Measurements from ENCODE around the gene CADM1. TPM values are rescaled to one million over a fixed set of nuclear protein-coding genes. Genes with fewer than 3 reads are reported as not detected.

CADM1 gene
- total and polyA plus RNA-seq, 4 donors = 13.0 to 40.6 (median 28.9) TPM

DNA sequence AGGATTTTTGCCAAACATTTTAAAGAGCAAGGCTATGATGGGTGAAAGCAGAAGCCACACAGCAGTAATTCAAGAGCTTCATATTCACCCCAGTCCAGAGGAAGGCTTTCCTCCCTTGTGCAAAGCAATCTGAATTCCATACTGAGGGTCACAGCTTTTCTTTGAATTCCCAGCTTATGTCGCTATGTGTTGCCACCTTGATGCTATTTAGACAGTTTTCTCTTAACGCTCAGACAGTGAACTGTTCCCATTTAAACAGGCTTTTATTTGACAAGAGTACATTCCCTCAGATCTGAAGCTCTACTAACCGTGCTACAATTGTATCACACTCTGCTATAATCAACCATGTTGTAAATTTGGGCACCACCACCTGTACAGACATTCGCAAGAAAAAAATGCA is 279.7 kb downstream of the CADM1 start:
- WGBS = 71% methylated on average over 4 of the region's 4 CpGs
- Histone ChIP-seq H3K27me3 (ENCODE audit: control insufficient read depth in 4 of 4, insufficient read depth in 4 of 4, low read length in 3 of 4) (no peaks in the 10 kb centered on the region), H3K36me3 (ENCODE audit: control insufficient read depth in 4 of 4, insufficient read depth in 3 of 4, low read depth in 1 of 4, low read length in 3 of 4) (peaks cover 0 to 20% (median 4%) of the 10 kb centered on the region in 4 donors), H3K9ac (ENCODE audit: low read depth in 1 of 2, low read length in 2 of 2) (no peak overlapping the region), H3K9me3 (ENCODE audit: control insufficient read depth in 4 of 4, low read length in 3 of 4) (no peaks in the 10 kb centered on the region), H3K4me1 (ENCODE audit: control insufficient read depth in 4 of 4, insufficient read depth in 4 of 4, low read length in 3 of 4) (no peaks in the 10 kb centered on the region), H3K27ac (ENCODE audit: low read depth in 1 of 2, low read length in 2 of 2) (no peak overlapping the region), H3K4me3 (ENCODE audit: low read depth in 1 of 3, low read length in 3 of 3) (no peak overlapping the region)
- TF ChIP-seq YY1 (IDR thresholded peaks at IDR 0.05) (no peak), FOXA1 (IDR thresholded peaks at IDR 0.05) (no peak), SP1 (IDR thresholded peaks at IDR 0.05) (no peak), RAD21 (IDR thresholded peaks at IDR 0.05) (no peak), RXRA (IDR thresholded peaks at IDR 0.05) (no peak), GABPA (IDR thresholded peaks at IDR 0.05 in 1 of 2, conservative IDR thresholded peaks at IDR 0.05 in 1 of 2) (no peak), TAF1 (conservative IDR thresholded peaks at IDR 0.05) (no peak), CTCF (IDR thresholded peaks at IDR 0.05; ENCODE audit: low read depth, low read length, missing input control) (no peak), ATF3 (IDR thresholded peaks at IDR 0.05) (no peak), EGR1 (IDR thresholded peaks at IDR 0.05; ENCODE audit: low read depth in 2 of 2) (no peak), JUND (IDR thresholded peaks at IDR 0.05) (no peak), HNF4G (IDR thresholded peaks at IDR 0.05) (no peak), ZBTB33 (IDR thresholded peaks at IDR 0.05) (no peak), HNF4A (conservative IDR thresholded peaks at IDR 0.05) (no peak), NR2F2 (IDR thresholded peaks at IDR 0.05) (no peak), FOXA2 (IDR thresholded peaks at IDR 0.05) (no peak)
- TF ChIP-seq, protein P1, sequence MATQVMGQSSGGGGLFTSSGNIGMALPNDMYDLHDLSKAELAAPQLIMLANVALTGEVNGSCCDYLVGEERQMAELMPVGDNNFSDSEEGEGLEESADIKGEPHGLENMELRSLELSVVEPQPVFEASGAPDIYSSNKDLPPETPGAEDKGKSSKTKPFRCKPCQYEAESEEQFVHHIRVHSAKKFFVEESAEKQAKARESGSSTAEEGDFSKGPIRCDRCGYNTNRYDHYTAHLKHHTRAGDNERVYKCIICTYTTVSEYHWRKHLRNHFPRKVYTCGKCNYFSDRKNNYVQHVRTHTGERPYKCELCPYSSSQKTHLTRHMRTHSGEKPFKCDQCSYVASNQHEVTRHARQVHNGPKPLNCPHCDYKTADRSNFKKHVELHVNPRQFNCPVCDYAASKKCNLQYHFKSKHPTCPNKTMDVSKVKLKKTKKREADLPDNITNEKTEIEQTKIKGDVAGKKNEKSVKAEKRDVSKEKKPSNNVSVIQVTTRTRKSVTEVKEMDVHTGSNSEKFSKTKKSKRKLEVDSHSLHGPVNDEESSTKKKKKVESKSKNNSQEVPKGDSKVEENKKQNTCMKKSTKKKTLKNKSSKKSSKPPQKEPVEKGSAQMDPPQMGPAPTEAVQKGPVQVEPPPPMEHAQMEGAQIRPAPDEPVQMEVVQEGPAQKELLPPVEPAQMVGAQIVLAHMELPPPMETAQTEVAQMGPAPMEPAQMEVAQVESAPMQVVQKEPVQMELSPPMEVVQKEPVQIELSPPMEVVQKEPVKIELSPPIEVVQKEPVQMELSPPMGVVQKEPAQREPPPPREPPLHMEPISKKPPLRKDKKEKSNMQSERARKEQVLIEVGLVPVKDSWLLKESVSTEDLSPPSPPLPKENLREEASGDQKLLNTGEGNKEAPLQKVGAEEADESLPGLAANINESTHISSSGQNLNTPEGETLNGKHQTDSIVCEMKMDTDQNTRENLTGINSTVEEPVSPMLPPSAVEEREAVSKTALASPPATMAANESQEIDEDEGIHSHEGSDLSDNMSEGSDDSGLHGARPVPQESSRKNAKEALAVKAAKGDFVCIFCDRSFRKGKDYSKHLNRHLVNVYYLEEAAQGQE (IDR thresholded peaks at IDR 0.05) = no peak
- TF ChIP-seq, protein P2, sequence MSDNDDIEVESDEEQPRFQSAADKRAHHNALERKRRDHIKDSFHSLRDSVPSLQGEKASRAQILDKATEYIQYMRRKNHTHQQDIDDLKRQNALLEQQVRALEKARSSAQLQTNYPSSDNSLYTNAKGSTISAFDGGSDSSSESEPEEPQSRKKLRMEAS (IDR thresholded peaks at IDR 0.05) = no peak
- no peak for DNase-seq (ENCODE audit: low spot score)

All from liver (tissue), 9 donors.